HepG2 (cell line): ENCODE measurements around the gene CAPN14. TPM values are rescaled to one million over a fixed set of nuclear protein-coding genes. Genes with fewer than 3 reads are reported as not detected.

Source experiments
- ATAC-seq: fragments of 200-7000 bp; cut with Tn5 transposase; 3 replicates; pipeline ENCODE4 v1.9.1; 2020; ENCODE audit warnings: mild to moderate bottlenecking, moderate library complexity
- BruUV-seq: library from RNA; stranded (reverse); fragments of 400-500 nt; replicated peaks from 2 replicates; lab custom pipeline; 2021; lab: Mats Ljungman, UMichigan
- CTCF ChIA-PET: fragments of 300-600 bp; formaldehyde crosslinking; extraction: SDS; loops from one replicate; lab custom pipeline; 2021; ENCODE audit warnings: low total read pairs, inconsistent platforms, low intra/inter-chr PET ratio; lab: Yijun Ruan, JAX
- POLR2A ChIA-PET: fragments of 350-600 bp; sonication (Branson Sonifier 250); formaldehyde crosslinking; loops from one replicate; lab custom pipeline; 2020; ENCODE audit warnings: antibody characterized with exemption, inconsistent platforms; lab: Yijun Ruan, JAX
- DNase-seq: peaks from one replicate; pipeline ENCODE4 v3.0.0-alpha.2; 2015; ENCODE audit warnings: low spot score
- FAIRE-seq: peaks from 3 replicates; lab custom pipeline; 2011; peaks lifted over from hg19 to GRCh38; lab: Jason Lieb, UNC
- H2AFZ ChIP-seq: one replicate; pipeline ENCODE4 v1.6.1; 2011; ENCODE audit warnings: low read length, inconsistent platforms
- H3K27ac ChIP-seq: fragments of 300-600 bp; 3 replicates; pipeline ENCODE4 v1.8.0; 2011; ENCODE audit warnings: mixed run types, mild to moderate bottlenecking, mixed read lengths, low read length, inconsistent platforms; ENCODE audit not compliant: insufficient read depth; ENCODE audit errors: extremely low read length
- H3K27me3 ChIP-seq, 2 experiments: fragments of 200-600 bp in 1 of 2; 2 replicates in 1 of 2; 3 replicates in 1 of 2; pipeline versions ENCODE4 v1.6.0 to v1.8.0; 2011; ENCODE audit warnings: low read length in 2 of 2, mild to moderate bottlenecking in 2 of 2, moderate library complexity in 2 of 2, inconsistent platforms in 1 of 2; ENCODE audit not compliant: insufficient read depth in 2 of 2, control insufficient read depth in 1 of 2
- H3K36me3 ChIP-seq, 2 experiments: fragments of 200-600 bp in 1 of 2; replicated peaks in 1 of 2; 2 replicates in 1 of 2; 3 replicates in 1 of 2; pipeline versions ENCODE4 v1.5.1 to v1.8.0; 2011; ENCODE audit warnings: low read length in 2 of 2, inconsistent platforms in 1 of 2; ENCODE audit not compliant: insufficient read depth in 2 of 2, control insufficient read depth in 1 of 2
- H3K4me1 ChIP-seq: 2 replicates; pipeline ENCODE4 v1.5.1; 2012; ENCODE audit warnings: low read length, inconsistent platforms; ENCODE audit not compliant: insufficient read depth
- H3K4me2 ChIP-seq: 2 replicates; pipeline ENCODE4 v1.6.0; 2011; ENCODE audit warnings: low read depth, low read length, inconsistent platforms
- H3K4me3 ChIP-seq, 3 experiments: fragments of 200-600 bp in 1 of 3; sonication (generic), shearing (Covaris generic) in 1 of 3; replicated peaks in 1 of 3; 2 replicates each; pipeline ENCODE4 v1.5.1; 2011 to 2016; ENCODE audit warnings: low read length in 3 of 3, inconsistent platforms in 2 of 3, low read depth in 2 of 3, mild to moderate bottlenecking in 2 of 3, control low read depth in 1 of 3, mixed read lengths in 1 of 3; ENCODE audit not compliant: insufficient read depth in 1 of 3
- H3K79me2 ChIP-seq: one replicate; pipeline ENCODE4 v1.6.1; 2011; ENCODE audit warnings: low read length, inconsistent platforms; ENCODE audit not compliant: insufficient read depth
- H3K9ac ChIP-seq: 2 replicates; pipeline ENCODE4 v1.6.0; 2011; ENCODE audit warnings: mild to moderate bottlenecking, low read depth, low read length, inconsistent platforms; ENCODE audit not compliant: insufficient read depth
- H3K9me3 ChIP-seq: 2 replicates; pipeline ENCODE4 v1.5.1; 2012; ENCODE audit warnings: mild to moderate bottlenecking, low read length
- H4K20me1 ChIP-seq: 2 replicates; pipeline ENCODE4 v1.6.0; 2011; ENCODE audit warnings: inconsistent platforms, mild to moderate bottlenecking, low read length, moderate library complexity; ENCODE audit not compliant: insufficient read depth
- CEBPZ ChIP-seq: IDR thresholded peaks from 2 replicates; pipeline ENCODE4 v1.6.1; 2012; ENCODE audit warnings: low read length, improper control_type of control experiment
- CREB3 ChIP-seq: sonication (generic); formaldehyde crosslinking; IDR thresholded peaks from 2 replicates; pipeline ENCODE4 v1.5.0; 2020; ENCODE audit warnings: missing genetic modification reagents
- CREM ChIP-seq, 2 experiments: sonication (generic) in 1 of 2; formaldehyde crosslinking in 1 of 2; IDR thresholded peaks; 2 replicates each; pipeline versions ENCODE4 v1.4.0 to v1.6.1; 2016 to 2020; ENCODE audit warnings: antibody characterized with exemption in 1 of 2, mild to moderate bottlenecking in 1 of 2, missing genetic modification reagents in 1 of 2
- JUNB ChIP-seq: sonication (generic); formaldehyde crosslinking; IDR thresholded peaks from 2 replicates; pipeline ENCODE4 v1.8.0; 2022; ENCODE audit warnings: missing genetic modification reagents, mild to moderate bottlenecking, borderline replicate concordance
- KMT2A ChIP-seq: sonication (generic); formaldehyde crosslinking; IDR thresholded peaks from 2 replicates; pipeline ENCODE4 v1.4.0; 2020; ENCODE audit warnings: missing genetic modification reagents
- NR2F2 ChIP-seq: IDR thresholded peaks from 2 replicates; pipeline ENCODE4 v1.6.1; 2012; ENCODE audit warnings: low read depth, inconsistent platforms, borderline replicate concordance
- POGZ ChIP-seq: sonication (generic); formaldehyde crosslinking; IDR thresholded peaks from 2 replicates; pipeline ENCODE4 v1.4.0; 2020; ENCODE audit warnings: mild to moderate bottlenecking, missing genetic modification reagents
- RARG ChIP-seq: sonication (generic); formaldehyde crosslinking; IDR thresholded peaks from 2 replicates; pipeline ENCODE4 v1.4.0; 2020; ENCODE audit warnings: low read depth, mild to moderate bottlenecking, missing genetic modification reagents
- SRSF1 ChIP-seq: fragments of 200-400 bp; formaldehyde crosslinking; optimal IDR thresholded peaks from 2 replicates; pipeline ENCODE3; 2017; ENCODE audit warnings: mild to moderate bottlenecking, low read depth, low read length, moderate library complexity
- TBX2 ChIP-seq: sonication (generic); formaldehyde crosslinking; IDR thresholded peaks from 2 replicates; pipeline ENCODE4 v1.5.0; 2020; ENCODE audit warnings: missing genetic modification reagents, mild to moderate bottlenecking, borderline replicate concordance
- TFDP2 ChIP-seq: sonication (generic); formaldehyde crosslinking; IDR thresholded peaks from 2 replicates; pipeline ENCODE4 v1.4.0; 2020; ENCODE audit warnings: missing genetic modification reagents
- ZNF260 ChIP-seq: sonication (generic); formaldehyde crosslinking; IDR thresholded peaks from 2 replicates; pipeline ENCODE4 v1.4.0; 2020; ENCODE audit warnings: missing genetic modification reagents, low read depth, mild to moderate bottlenecking, borderline replicate concordance
- WGBS: methylation state at CpG from one replicate; pipeline ENCODE4 v1.1.6; 2017; ENCODE audit warnings: low lambda C conversion rate; 5-methylcytosine and 5-hydroxymethylcytosine counted together
- in situ Hi-C: cut with HindIII; loops from 2 replicates; pipeline ENCODE4 v1.10.0; 2017; ENCODE audit warnings: low pct_unique_long_range_greater_than_20kb; ENCODE audit not compliant: extremely low pct_ligation_motif_present
- intact Hi-C: fragments of 100-400 bp; cut with micrococcal nuclease; formaldehyde crosslinking; loops from one replicate; pipeline ENCODE4 v1.10.0; 2022; ENCODE audit not compliant: unreplicated experiment
- polyA plus RNA-seq, 8 experiments: library from polyadenylated mRNA; depleted of rRNA in 3 of 8; stranded (reverse) in 7 of 8; unstranded in 1 of 8; fragments of >200 nt; fragmentation: Illumina TruSeq in 4 of 8; extraction: Trizol in 4 of 8; gene quantifications; 2 replicates each; pipeline versions ENCODE4 v1.2.1 to v1.2.3, GENCODE V29; 2011 to 2016; ENCODE audit warnings: low read depth in 4 of 8, missing spikeins in 1 of 8, mixed read lengths in 1 of 8; ENCODE audit not compliant: insufficient read depth in 1 of 8
- total RNA-seq, 5 experiments: library from RNA; depleted of rRNA; stranded (reverse); fragments of >200 nt; fragmentation: Illumina TruSeq; extraction: Trizol; gene quantifications; 2 replicates each; pipeline ENCODE4 v1.2.3, GENCODE V29; 2016; ENCODE audit warnings: low read depth in 1 of 5

CAPN14 gene
- total and polyA plus RNA-seq, 2 of the 13 experiments (the other 11 are each of a cell fraction or from before 2014, with no cell fraction given) = not detected

- WGBS = 7% methylated on average over 3 of the region's 3 CpGs
- Histone ChIP-seq H3K4me3 (no peak overlapping the region), H3K4me2 (no peak overlapping the region), H2AFZ (no peak overlapping the region), H3K27me3 (peaks cover 2 to 19% of the 10 kb centered on the region in 2 experiments; a peak in 3 of 5 replicates), H4K20me1 (no peaks in the 10 kb centered on the region), H3K79me2 (no peaks in the 10 kb centered on the region), H3K9me3 (no peaks in the 10 kb centered on the region)
- peak; percentile 16 for ATAC-seq
- DNase-seq = no peak
- ChIA-PET CTCF (no interaction called here), POLR2A (no interaction called here)
- no peak for TF ChIP-seq CREM (IDR thresholded peaks at IDR 0.05)
- TF ChIP-seq CREM (CRISPR knock-in tag; IDR thresholded peaks at IDR 0.05) = no peak
- TF ChIP-seq, all 625 proteins: peak for 0
- no TSS peak for BruUV-seq
- Histone ChIP-seq H3K27ac (no peak overlapping the region), H3K36me3 (no peaks in the 10 kb centered on the region), H3K9ac (no peak overlapping the region), H3K4me1 (no peaks in the 10 kb centered on the region)
- in situ Hi-C loops = no loop called here
- no peak for FAIRE-seq
- intact Hi-C loops = no loop called here
Measured at GRCh38 chr2:31251018-31251417, 33.7 kb upstream of the CAPN14 start.

DNA sequence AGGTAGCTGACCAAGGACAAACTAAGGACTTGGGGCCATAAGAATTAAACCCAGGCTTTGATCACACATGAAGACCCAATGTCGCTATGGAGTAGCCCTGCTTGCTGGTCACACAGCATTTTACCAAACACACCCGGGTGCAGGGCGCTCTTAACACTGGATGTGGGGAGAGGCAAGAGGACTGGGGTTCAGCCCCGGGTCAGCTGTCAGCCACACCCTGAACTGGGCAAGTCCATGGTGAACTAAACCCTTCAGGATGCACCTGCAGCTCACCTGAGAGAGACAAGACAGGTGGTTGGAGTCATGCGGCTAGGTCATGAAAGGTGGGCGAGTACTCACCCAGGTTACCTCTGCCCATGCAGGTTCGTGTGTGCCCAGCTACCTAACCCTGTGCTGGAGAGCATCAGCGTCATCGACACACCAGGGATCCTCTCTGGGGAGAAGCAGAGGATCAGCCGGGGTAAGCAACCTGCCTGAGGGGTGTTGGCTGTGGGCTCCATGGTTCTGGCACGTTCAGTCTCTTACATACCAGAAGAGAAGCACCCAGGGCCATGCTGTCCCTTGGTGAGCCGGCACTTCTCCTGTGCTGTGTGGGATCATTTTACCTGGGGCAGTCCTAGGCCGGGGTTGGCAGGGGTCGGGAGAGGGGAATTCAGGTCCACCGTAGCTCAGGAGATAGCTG, 31.8 kb upstream of the CAPN14 start:
- Histone ChIP-seq H3K4me3 (no peak overlapping the region), H3K9ac (no peak overlapping the region), H3K27ac (no peak overlapping the region), H3K27me3 (peaks cover 2 to 13% of the 10 kb centered on the region in 2 experiments; a peak in 3 of 5 replicates), H4K20me1 (no peaks in the 10 kb centered on the region), H2AFZ (no peak overlapping the region), H3K4me2 (no peak overlapping the region), H3K36me3 (no peaks in the 10 kb centered on the region), H3K9me3 (no peaks in the 10 kb centered on the region), H3K4me1 (no peaks in the 10 kb centered on the region), H3K79me2 (no peaks in the 10 kb centered on the region)
- in situ Hi-C loops (no loop called here), intact Hi-C loops (no loop called here)
- FAIRE-seq (no peak), DNase-seq (no peak), ATAC-seq (no peak)
- no TSS peak for BruUV-seq
- CTCF ChIA-PET = no interaction called here
- POLR2A ChIA-PET = no interaction called here
- WGBS = 24% methylated on average over 12 of the region's 15 CpGs
- no peak for TF ChIP-seq RARG (CRISPR knock-in tag)
- TF ChIP-seq NR2F2 = no peak
- no peak for TF ChIP-seq SRSF1
- TF ChIP-seq JUNB (CRISPR knock-in tag) = no peak
- TF ChIP-seq KMT2A = no peak
- no peak for TF ChIP-seq TFDP2 (CRISPR knock-in tag)
- TF ChIP-seq TBX2 (CRISPR knock-in tag) = no peak
- TF ChIP-seq POGZ (CRISPR knock-in tag) = no peak
- TF ChIP-seq CREB3 (CRISPR knock-in tag) = no peak
- no peak for TF ChIP-seq CEBPZ
- TF ChIP-seq ZNF260 (CRISPR knock-in tag) = no peak
